Prostate gland (tissue), 2 donors: ENCODE data around the gene DNM2.

Source experiments
- POLR2A ChIP-seq: fragments of 450-650 bp; IDR thresholded peaks from one replicate; pipeline ENCODE4 v1.6.1; 2016; ENCODE audit warnings: antibody characterized with exemption, mild to moderate bottlenecking
- POLR2AphosphoS5 ChIP-seq: sonication (generic); formaldehyde crosslinking; IDR thresholded peaks from one replicate; pipeline ENCODE4 v1.6.1; 2017; ENCODE audit warnings: antibody characterized with exemption
- TF ChIP-seq, protein P1 (sequence below), 4 experiments: fragments of 200-600 bp in 2 of 4; fragments of 450-650 bp in 2 of 4; sonication (generic) in 2 of 4; IDR thresholded peaks; 1 replicate in 3 of 4; 2 replicates in 1 of 4; pipeline ENCODE4 v1.5.1; 2016 to 2019; ENCODE audit warnings: antibody characterized with exemption in 4 of 4, mild to moderate bottlenecking in 2 of 4, moderate library complexity in 2 of 4

GRCh38 chr19:10776900-10777650, 59.2 kb downstream of the DNM2 start:
- TF ChIP-seq, protein P1, sequence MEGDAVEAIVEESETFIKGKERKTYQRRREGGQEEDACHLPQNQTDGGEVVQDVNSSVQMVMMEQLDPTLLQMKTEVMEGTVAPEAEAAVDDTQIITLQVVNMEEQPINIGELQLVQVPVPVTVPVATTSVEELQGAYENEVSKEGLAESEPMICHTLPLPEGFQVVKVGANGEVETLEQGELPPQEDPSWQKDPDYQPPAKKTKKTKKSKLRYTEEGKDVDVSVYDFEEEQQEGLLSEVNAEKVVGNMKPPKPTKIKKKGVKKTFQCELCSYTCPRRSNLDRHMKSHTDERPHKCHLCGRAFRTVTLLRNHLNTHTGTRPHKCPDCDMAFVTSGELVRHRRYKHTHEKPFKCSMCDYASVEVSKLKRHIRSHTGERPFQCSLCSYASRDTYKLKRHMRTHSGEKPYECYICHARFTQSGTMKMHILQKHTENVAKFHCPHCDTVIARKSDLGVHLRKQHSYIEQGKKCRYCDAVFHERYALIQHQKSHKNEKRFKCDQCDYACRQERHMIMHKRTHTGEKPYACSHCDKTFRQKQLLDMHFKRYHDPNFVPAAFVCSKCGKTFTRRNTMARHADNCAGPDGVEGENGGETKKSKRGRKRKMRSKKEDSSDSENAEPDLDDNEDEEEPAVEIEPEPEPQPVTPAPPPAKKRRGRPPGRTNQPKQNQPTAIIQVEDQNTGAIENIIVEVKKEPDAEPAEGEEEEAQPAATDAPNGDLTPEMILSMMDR (IDR thresholded peaks at IDR 0.05), result no peak
- no peak for TF ChIP-seq POLR2A
- no peak for TF ChIP-seq POLR2AphosphoS5
